Measurements from ENCODE around the gene SLC17A9.
A peak's percentile ranks its signal among the peaks of the same experiment; 100 is the strongest.

SLC17A9 gene

DNA sequence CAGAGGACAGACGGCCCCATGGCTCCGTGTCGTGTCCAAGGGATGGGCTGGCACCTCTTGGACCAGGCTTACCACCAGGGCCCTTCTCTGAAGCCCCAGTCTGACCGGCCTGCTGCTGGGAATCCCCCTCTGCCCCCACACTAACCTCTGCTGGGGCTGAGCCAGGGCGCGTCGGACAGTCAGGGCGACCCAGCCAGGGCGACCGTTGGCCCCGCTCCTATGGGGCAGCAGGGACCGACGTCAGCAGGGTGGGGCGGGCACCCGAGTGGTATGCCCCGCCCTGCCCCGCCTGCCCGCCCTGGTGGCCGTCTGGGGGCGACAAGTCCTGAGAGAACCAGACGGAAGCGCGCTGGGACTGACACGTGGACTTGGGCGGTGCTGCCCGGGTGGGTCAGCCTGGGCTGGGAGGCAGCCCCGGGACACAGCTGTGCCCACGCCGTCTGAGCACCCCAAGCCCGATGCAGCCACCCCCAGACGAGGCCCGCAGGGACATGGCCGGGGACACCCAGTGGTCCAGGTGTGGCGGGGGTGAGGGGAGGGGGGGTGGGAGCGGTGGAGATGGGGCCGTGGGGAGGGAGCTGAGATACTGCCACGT is at the start of gene SLC17A9:
Gene SLC17A9 (plus strand): TSS at position 337 of the 595 bp plus-strand sequence. CDS start 122 bp downstream, at position 459.
- peak; percentile 9 for DNase-seq

- peak; percentile 20 for DNase-seq
Observed at GRCh38 chr20:62902926-62903615, 49.4 kb upstream of the SLC17A9 start.

GRCh38 chr20:62905536-62906117 is 46.9 kb upstream of the SLC17A9 start:
- no peak for DNase-seq

DNA sequence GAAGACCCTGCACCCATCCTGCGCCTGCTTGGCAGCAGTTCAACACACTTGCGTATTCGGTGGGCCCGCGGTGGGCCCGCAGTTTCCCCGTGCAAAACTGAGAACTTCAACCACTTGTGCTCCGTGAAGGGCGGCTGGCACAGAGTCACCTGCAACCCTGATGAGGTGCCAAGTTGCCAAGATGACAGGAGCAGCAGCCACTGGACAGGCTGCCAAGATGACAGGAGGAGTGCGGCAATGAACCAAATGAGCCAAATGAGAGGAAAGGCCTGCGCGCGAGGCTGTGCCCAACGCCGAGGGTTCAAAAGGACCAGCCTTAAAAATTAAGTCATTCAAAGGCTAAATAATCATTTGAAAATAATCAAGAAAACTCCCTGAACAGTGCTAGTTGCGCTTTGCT is 46.3 kb upstream of the SLC17A9 start:
- DNase-seq = no peak

DNA sequence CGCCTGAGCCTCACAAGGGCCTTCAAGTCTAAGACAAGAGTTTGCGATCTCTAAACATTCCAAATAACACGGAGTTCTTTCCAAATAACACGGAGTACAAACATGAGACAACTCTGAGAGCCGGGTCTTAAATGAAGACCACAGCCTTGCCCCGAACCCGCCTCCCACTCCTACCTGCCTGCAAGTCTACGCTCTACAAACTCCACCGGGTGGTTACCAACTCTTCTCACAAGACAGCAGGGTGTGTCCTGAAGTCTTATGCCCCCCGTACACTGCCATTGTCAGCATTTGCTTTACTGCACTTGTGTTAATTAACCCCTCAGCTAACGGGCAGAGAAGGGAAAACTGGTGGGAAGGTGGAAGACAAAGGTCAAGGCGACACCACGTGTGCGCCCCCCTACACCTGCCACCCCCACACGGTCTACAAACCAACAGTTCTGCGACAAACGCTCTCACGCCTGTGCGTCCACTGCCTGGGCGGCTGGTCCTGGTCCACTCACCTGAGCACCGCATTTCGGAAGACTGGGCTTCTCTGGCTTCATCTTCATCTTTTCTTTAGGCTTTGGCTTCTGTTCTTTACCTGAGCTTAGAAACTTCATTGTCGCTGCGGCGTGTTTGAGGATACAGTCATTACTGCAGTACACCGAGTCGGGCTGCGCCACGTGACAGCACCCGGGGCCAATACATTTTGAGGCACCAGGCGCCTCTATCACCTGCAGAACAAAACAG is 45.7 kb upstream of the SLC17A9 start:
- DNase-seq = no peak

GRCh38 chr20:62907384-62908317 is 44.9 kb upstream of the SLC17A9 start:
- DNase-seq = no peak

GRCh38 chr20:62908971-62909791 is 43.3 kb upstream of the SLC17A9 start:
- no peak for DNase-seq

DNA sequence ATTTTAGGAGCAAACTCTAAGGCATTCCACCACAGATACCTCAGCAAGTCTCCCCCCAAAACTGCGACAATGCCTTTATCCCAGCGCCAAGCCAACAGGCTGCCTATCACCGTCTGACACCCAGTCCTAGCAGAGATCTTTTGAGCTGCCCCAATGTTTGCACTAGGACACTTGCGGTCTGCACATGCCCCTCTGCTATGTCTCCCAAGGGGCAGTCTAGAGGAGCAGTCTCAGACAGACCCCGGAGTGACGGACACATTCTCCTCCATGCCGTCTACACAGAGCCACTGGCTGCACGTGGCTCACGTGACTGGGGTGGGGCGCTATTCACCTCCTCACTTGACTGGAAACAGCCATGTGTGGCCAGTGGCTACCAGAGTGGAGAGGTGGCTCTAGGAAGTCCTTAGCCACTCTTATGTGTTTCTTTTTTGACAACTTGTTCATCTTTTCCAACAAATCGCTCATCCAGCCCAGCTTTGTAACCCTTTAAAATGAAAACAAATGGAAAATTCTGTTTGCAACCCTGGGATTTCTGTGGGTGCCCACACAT is 42.2 kb upstream of the SLC17A9 start:
- DNase-seq = no peak

GRCh38 chr20:62910777-62911497 is 41.6 kb upstream of the SLC17A9 start:
- no peak for DNase-seq

- no peak for DNase-seq
Observed at GRCh38 chr20:62911701-62912280, 40.7 kb upstream of the SLC17A9 start.

- DNase-seq = no peak
Observed at GRCh38 chr20:62913043-62913630, 39.4 kb upstream of the SLC17A9 start.

DNA sequence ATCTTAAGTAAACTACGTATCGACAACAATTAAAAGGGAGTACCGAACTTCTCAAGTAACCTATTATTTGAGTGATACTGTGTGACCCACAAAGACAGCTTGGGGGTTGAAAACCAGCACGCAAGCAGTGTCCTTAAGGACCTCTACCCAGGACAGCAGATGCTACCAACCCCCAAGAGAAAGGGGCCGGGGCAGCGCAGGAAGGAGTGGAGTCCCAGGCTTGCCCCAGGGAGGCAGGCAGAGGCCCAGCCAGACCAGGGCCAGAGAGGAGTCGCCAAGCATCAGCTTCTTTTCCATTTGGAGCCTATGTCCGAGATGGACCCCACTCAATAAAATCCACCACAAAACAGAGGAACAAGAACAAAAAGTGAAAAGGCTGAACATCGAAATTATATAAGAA is 38.1 kb upstream of the SLC17A9 start:
- DNase-seq = no peak

GRCh38 chr20:62914970-62915457 is 37.5 kb upstream of the SLC17A9 start:
- DNase-seq = peak; percentile 17

DNA sequence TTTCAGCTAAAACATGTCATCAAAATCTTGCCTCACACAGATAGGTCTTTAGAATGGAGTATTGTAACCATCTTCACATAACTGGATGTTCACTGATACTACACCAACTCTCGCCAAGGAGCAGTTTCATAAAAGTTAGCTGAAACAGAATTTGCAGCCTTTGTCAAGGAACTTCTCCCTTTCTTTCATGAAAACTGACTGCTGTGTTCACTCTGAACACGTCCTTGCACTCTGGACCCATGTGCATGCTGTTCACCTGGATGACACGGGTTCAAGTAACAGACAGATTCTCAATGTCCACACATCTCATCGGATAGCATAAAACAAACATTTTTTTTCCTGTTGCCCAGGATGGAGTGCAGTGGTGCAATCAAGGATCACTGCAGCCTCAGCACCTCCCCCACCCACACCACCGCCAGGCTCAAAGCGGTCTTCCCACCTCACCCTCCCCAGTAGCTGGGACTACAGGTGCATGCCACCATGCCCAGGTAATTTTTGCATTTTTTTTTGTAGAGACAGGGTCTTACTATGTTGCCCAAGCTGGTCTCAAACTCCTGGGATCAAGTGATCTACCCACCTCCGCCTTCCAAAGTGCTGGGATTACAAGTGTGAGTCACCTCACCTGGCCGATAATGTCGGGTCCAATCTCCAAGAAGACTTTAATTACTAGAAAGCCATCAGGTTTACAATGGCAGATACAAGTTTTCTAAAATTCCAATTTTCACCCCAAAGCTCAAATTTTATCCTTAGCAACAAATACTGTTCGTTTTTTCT is 35.6 kb upstream of the SLC17A9 start:
- DNase-seq = no peak

DNA sequence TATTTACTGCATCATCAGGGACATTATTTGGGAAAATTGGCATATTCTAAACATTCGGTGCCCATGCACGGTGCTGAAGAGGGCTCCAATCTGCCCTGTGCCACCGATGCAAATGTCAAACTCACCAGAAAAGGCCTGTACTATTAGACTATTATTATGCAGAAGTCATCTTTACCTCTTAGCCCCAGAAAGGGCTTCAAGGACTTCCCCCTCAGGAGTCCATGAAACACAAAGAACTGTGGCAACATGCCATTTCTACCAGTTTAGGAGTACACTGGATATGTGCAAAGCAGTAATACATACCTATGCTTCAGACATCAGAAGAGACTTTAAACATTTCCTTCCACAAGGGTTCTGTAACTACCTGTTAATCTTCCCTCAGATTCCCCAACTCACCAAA is 34.8 kb upstream of the SLC17A9 start:
- DNase-seq = no peak

DNA sequence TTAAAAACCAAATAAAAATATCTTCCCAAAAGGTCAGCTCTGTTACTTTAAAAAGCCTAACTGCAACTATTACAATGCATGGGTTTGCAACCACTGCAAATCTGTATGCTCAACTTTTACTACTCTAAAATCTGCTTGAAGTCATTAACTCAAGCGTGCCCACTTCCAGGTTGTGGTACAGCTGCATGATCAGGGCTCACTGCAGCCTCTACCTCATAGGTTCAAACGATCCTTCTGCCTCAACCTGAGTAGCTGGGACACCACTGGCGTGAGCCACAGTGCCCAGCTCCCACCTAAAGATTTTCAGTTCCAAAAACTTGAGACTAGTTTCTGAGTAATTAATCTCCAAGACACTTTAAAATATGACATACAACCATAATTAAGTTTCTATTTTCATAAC is 34.4 kb upstream of the SLC17A9 start:
- DNase-seq = no peak

DNA sequence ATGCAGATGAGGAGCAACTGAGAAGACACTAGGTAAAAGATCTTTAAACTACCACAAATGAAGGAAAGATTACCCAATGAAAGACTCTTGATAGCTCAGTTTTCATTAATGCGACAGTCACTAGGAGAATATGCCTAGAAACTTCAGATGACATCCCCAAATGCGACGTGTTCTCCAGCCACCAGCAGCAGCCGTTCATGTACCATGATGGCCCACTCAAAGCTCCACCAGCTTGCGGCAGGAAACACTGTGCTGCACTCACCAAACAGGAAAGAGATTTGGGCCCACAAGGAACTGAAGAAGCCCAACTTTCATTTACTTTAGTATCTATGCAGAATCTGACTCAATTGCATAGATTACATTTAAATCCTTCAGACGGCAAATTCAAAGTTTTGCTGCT is 33.7 kb upstream of the SLC17A9 start:
- no peak for DNase-seq

GRCh38 chr20:62920039-62920645 is 32.4 kb upstream of the SLC17A9 start:
- no peak for DNase-seq
